Uterine smooth muscle cell (primary cell): ENCODE measurements around the gene DNAAF9. TPM values are rescaled to one million over a fixed set of nuclear protein-coding genes. Genes with fewer than 3 reads are reported as not detected.

Source experiments
- total RNA-seq: library from RNA; depleted of rRNA; stranded (reverse); fragments of >200 nt; gene quantifications from 2 replicates; pipeline ENCODE4 v1.2.3, GENCODE V29; 2014

Gene DNAAF9
- total RNA-seq = 11.4 and 17.7 TPM in 2 replicates

GRCh38 chr20:3407040-3407770 is at the start of gene DNAAF9:
Gene DNAAF9 (minus strand): TSS chr20:3407669. CDS start chr20:3407557, 112 bp downstream.

Other genes starting within 250 kb of the DNAAF9 start
- gene FASTKD5, start 247.8 kb downstream of the DNAAF9 start, total RNA-seq = 10.4 and 12.8 TPM in 2 replicates
- gene UBOX5, start 247.8 kb downstream of the DNAAF9 start, total RNA-seq = 2.6 and 3.9 TPM in 2 replicates
- gene LZTS3, start 234.1 kb downstream of the DNAAF9 start, total RNA-seq = 4.3 and 6.5 TPM in 2 replicates
- 32.5 and 37.9 TPM in 2 replicates for gene DDRGK1, start 203.0 kb downstream of the DNAAF9 start, total RNA-seq
- gene ITPA, start 198.2 kb downstream of the DNAAF9 start, total RNA-seq = 35.9 and 39.1 TPM in 2 replicates
- 0.33 and 0.75 TPM in 2 replicates for gene SLC4A11, start 168.5 kb downstream of the DNAAF9 start, total RNA-seq
- 46.0 and 56.5 TPM in 2 replicates for gene ATRN, start 63.3 kb upstream of the DNAAF9 start, total RNA-seq